ENCODE data around the gene RBM17.
"Not testable (repeated sequence)": the region's sequence is repeated elsewhere in the genome, so short reads cannot be mapped to it uniquely, and the experiment has no call there.

The RBM17 gene, protein sequence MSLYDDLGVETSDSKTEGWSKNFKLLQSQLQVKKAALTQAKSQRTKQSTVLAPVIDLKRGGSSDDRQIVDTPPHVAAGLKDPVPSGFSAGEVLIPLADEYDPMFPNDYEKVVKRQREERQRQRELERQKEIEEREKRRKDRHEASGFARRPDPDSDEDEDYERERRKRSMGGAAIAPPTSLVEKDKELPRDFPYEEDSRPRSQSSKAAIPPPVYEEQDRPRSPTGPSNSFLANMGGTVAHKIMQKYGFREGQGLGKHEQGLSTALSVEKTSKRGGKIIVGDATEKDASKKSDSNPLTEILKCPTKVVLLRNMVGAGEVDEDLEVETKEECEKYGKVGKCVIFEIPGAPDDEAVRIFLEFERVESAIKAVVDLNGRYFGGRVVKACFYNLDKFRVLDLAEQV

DNA sequence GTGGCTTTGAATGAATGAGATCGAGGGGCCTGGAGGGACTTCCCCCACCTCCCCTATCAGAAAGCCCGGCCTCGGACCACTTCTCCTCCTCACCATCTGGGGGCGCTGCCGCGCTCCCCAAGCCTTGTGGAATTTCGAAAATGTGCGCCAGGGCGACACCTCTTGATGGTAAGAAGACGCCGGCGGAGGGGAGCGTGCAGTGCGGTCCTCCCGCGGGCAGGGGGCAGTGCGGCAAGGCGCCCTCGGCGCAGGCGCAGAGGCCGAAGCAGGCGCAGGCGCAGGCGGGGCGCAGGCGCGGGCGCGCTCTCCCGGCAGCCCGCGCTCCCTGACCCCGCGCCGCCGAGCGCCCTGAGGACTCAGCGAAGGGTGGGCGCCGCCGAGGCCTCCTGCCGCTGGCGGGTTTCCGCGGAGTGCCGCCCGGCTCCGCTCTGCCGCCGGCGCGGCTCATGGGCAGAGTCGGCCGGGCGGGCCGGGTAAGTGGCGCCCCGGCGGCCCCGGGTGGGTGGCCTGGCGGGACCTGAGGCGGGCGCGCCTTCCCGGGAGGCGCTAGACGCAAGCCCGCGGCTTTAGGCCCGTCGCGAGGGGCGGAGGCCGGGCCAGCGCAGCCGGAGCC is at the start of gene RBM17:
TSS of gene RBM17 (plus strand) at position 314 of the 613 bp plus-strand sequence. CDS start 8,032 bp downstream, outside the sequence.
- DNase-seq (ENCODE audit: low read depth), result peak; percentile 97

DNA sequence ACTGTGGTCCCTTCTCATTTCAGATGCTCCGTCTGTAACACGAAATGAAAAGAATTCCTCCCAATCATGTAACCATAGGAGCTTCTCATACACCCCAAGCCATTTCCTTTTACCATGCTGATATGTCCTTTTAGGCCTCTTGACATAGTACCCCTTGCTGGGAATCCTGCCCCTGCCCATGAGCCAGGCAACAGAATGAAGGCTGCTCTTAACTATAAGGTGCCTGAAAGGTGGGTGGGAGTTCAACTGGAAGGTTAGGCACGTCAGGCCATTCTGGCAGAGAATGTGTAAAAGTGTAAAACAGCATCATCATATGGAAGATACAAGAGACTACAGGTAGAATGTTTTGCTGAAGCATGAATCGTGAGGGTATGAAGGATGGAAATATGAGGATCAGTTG is 49.1 kb upstream of the RBM17 start:
- no peak for DNase-seq (ENCODE audit: low read depth)

DNA sequence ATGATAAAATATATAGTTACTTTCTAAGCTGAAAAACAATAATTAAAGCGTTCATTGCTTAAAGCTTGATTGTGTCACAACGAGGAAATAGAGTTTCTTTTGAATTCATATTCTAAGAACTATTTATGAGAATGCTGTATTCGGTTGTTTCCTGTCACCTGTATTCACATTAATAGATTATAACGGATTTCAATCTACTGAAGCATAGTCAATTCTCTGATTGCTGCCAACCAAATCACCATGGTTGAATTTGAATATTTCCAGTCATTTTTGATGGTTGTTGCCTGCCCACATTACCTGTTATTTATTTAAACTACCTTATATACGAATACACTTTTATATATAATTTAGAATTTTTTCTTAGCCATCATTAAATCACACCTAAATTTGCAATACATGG is 48.6 kb upstream of the RBM17 start:
- no peak for DNase-seq (ENCODE audit: low read depth)

DNA sequence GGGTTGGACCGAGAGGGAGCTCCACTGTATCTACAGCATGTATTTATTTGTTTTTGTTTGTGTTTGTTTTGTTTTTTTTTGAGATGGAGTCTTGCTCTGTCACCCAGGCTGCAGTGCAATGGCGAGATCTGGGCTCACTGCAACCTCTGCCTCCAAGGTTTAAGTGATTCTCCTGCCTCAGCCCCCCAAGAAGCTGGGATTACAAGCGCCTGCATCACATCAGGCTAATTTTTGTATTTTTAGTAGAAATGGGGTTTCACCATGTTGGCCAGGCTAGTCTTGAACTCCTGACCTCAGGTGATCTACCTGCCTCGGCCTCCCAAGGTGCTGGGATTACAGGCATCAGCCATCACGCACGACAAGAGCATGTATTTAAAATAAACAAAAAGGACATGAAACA is 45.5 kb upstream of the RBM17 start:
- not testable (repeated sequence) for DNase-seq (ENCODE audit: low read depth)

DNA sequence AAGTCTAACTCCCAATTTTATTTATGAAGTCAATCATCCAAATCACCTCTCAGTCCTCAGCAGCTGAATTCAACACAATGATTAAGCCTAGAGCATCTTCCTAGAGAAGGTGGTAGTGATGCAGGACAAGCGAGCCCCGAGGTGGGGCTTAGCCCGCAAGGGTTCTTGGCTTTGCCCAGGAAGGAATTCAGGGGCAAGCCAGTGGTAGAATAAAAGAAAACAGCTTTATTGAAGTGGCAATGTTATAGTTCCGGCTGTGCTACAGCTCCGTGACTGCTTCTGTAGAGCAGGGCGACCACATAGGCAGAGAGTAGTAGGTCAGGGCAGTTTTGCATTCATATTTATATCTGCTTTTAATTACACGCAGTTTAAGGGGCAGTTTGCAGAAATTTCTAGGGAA is 44.8 kb upstream of the RBM17 start:
- no peak for DNase-seq (ENCODE audit: low read depth)

DNA sequence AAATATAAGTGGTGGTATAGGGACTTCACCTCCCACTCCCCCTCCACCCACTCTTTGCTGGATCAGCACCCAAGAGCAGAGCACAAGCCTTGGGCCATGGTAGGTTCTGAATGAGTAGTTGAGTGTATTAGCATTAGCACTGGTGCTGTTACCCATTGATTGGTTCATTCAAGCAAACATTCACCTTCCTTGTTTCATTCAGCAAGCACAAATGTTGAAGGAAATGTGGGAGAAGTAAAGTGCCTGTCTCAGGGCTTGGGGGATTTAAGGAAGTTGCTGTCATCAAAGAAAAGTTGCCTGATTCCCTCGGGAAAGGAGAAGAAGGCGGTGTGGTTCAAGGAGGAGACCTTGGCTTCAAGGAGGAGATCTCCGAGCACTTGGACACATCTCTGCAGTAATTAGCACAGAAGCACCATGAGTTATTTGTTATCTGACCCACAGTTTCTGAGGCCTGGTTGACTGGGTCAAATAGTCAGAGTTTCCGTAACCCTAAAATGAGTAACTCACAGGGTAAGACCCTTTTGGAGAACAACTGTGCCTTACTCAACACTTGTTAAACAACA is 44.0 kb upstream of the RBM17 start:
- no peak for DNase-seq (ENCODE audit: low read depth)

DNA sequence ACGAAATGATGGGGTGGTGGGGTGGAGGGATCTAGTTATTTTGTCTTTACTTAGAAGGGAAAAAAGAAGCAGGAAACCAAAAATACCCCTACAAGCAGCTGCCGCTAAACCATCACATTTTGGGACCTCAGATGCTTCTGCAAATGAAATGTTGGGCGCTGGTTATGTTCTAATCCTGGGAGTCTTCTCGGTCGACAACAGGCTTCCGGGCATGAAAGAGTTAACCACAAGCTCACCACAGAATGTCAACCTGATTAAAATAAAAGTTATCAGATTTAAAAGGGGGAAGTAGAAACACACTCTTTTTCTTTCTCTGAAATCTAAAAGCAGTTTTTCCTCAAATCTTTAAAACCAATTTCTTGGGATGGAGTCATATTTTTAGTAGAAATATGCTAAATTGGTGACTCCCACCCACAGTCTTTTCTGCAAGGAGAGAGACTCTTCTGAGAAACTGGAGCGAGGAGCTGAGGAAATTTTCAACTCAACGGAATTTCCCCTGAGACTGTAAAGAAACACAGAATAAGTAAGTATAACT is 43.5 kb upstream of the RBM17 start:
- DNase-seq (ENCODE audit: low read depth), result no peak

DNA sequence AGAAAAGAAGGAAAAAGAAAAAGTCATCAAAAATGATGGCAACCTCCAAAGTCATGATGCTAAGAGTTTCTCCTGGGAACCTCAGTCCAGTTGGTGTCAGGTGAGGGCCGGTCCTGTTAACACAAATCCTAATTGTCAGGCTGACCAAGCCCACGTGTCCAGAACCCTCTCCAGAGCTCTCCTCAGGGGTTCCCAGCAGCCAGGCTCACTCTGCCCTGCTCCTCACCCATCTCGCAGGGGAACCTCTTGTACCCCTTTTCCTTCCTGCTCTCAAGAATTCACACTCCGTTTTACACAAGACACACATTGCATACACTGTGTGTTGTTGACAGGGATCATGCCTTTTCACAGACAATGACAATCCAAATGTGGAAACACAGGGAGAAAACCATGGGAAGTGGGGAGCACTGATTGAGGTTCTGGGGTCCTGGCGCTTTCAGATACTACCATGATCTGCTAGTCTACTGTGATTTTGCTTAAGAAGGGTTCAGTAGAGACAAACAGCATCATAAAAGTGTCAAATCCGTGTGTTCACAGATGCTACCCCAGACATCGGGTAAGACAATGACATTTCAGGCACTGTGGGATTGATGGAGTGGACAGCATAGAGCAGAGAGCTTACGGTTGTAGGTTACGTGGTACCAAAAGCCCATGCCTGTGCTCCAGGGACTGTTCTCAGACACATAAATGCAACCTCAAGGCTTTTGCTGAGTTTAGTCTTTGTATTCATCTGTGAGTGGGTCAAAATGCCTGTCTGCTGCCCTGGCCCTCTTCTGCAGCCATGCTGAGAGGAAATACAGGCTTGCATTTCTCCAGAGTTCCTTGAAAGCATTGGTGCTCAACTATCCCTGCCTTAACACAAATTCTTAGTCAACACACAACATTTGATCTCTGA is 42.7 kb upstream of the RBM17 start:
- no peak for DNase-seq (ENCODE audit: low read depth)

DNA sequence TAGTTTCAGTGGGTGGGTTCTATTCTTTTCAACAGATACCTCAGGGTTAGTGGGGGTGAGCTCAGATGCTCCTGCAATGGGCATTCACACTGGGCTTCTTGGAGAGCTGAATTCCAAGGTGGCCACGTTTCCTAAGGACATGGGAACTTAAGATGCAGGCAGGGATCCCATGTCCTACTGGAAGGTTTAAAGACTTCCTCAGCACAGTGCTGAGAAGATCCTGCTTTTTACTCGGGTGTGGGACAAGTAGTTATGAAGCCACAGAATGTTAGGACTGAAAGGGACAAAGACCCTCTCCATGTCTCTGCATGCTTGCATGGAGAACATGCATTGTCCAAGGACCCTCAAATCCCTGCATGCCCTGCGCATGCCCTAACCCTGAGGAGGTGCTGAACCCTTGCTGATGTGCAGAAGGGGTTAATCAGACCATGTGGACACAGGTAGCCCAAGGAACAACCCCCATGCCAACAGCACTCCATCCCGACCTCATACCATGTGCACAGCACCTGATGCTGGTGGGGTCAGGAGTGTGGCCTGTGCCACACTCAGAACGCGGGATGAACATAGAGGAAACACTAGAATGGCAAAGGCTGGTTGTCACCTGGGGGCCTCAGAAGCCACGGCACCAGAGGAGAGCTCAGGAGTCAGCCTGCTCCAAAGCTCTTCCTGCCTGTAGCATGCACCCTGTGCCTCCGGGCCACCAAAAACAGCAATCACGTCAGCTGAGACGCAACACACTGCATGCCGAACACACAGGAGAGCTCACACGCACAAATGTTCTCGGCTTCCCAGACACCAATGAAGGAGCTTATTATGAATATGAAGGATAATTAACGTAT is 41.8 kb upstream of the RBM17 start:
- DNase-seq (ENCODE audit: low read depth), result no peak

DNA sequence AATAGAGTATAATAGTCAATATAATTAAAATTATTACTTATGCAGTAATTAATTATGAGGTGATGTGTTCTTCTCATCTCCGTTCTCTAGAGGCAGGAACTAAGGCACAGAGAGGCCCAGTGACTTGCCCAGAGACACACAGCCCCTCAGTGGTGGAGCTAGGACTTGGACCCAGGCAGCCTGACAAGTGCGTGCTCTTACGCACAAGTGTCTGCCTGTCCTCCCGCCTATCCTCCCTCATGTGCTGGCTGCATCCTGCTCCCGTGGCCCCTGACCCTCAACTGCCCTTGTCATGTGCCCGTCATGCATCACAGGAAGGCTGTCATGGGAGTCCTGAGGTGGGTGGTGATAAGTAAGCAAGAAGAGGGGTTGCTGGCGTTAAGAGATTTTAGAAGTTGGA is 41.0 kb upstream of the RBM17 start:
- no peak for DNase-seq (ENCODE audit: low read depth)

DNA sequence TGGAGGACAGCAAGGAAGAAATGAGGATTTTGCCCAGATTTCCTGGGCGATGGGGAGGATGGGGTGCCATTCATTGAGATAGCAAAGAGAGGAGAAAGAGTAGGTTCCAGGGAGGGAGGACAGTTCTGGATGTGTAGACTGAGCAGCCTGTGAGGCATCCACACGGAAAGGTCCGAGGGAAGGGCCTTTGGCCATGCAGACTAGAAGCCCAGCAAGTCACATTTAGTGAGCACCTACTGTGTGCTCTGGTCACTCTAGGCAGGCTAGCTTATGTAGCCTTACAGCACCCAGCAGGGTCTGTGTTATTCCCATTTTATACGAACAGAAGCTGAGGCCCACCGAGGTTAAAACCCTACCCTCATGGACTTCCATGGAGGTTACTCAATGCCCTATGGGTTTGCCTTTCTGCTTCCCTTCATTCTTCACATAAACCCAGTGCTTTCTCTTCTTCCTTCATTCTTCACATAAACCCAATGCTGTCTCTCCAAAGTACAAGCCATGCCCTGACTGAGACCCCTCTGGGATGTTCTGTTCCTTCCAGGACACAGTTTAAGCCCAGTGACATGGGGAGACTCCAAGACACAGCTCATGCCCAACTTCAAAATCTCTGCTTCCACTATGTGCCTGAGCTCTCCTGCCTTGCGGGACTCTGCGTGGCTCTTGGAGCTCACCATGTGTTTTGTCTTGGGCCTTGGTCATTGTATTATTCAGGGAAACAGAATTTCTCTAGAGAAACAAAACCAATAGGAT is 40.4 kb upstream of the RBM17 start:
- DNase-seq (ENCODE audit: low read depth), result no peak

DNA sequence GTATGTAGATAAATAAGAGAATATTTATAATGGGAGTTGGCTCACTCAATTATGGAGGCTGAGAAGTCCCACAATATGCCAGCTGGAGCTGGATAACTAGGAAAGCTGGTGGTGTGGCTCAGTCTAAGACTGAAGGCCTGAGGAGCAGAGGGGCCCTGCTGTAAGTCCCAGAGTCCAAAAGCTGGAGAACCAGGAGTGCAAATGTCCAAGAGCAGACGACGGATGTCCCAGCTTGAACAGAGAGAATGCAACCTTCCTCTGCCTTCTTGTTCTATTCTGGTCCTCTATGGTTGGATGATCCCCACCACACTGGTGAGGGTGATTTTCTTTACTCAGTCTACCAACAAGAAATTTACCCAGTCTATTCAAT is 39.8 kb upstream of the RBM17 start:
- DNase-seq (ENCODE audit: low read depth), result no peak

DNA sequence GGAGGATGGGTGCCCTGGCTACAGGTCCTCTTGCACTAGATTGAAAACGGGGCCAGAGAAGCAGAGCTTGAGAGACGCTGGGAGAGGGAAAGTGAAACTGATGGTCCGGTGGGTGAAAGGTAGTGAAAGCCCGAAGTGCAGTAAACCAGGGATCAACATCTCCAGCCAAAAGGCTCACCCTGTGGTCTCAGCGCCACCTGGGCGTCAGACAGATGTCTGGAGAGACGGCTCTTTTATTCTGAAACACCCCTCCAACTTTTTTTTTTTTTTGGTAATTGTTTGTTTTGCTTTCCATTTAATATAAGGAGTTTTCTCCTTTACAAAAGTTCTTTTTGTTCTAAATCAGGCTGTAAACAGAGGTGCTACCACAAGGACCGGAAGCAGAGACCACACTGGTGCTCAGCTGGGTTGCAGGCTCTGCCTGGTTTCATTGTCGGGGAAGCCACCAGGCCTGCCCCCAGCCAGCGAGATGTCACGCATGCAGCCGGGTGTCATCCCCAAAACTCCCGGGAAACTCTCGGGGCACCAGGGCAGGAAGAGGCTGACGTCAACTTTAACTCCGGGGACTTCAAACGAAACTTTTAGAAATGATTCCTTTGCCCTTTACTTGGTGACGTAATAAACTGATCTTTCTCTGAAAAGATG is 37.9 kb upstream of the RBM17 start:
- DNase-seq (ENCODE audit: low read depth), result peak; percentile 60

DNA sequence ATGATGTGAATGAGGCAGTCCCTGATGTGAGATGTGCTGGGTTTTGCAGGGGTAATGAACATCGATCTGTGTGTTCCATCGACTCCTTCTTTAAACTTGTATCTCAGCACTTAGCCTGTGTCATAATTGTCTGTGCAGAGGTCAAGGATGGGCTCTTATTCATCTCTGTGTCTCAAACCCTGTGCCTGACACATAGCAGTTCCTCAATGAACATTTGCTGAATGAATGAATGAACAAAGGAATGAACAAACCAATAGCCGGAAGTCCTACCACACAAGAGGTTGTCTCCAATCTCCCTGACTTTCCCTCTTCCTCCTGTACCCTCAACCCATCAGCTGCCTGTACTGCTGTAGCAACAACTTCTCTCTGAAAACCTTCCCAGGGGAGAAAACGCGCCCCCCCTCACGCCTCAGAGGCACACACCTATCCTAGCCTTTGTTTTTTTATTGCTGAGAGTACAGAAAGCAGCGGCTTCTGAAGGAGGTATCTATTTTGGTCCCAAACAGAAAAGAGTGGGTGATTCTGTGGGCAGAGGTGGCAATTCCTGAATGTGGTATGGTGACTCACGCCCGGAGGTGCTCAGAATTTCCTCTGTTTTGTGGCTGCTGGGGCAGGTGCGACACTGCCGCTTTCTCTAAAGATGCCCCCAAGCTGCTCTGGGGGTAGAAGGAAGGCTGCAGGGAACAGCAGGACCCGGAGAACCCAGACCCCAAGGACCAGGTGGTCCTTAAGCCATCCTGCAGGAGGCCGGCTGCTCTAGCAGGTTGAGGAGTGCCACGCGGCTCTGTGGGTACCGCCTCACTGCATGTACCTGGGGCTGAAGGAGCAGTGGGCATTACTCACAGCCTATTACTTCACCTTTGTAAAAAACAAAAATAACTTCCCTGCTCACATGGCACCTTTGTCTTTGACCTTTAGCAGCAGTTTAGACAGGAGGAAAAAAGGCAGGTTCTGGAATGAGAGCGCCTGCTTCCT is 36.3 kb upstream of the RBM17 start:
- no peak for DNase-seq (ENCODE audit: low read depth)

DNA sequence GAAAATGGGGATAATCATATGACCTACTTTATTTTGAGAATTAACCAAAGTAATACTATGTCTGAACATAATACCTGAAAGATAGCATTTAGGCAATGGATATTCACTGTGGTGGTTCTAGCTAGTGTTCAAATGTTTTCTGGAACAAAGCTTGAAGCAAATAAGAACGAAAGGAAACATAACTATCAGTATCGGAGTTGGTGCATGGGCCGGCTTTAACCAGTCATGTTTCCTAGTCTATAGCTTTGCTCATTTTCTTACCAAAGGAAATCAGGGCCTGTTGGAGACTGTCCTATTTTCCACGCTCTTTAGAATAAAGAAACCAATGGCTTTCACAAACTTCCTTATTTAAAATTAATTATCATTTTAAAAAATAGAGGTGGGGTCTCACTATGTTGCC is 35.5 kb upstream of the RBM17 start:
- no peak for DNase-seq (ENCODE audit: low read depth)

DNA sequence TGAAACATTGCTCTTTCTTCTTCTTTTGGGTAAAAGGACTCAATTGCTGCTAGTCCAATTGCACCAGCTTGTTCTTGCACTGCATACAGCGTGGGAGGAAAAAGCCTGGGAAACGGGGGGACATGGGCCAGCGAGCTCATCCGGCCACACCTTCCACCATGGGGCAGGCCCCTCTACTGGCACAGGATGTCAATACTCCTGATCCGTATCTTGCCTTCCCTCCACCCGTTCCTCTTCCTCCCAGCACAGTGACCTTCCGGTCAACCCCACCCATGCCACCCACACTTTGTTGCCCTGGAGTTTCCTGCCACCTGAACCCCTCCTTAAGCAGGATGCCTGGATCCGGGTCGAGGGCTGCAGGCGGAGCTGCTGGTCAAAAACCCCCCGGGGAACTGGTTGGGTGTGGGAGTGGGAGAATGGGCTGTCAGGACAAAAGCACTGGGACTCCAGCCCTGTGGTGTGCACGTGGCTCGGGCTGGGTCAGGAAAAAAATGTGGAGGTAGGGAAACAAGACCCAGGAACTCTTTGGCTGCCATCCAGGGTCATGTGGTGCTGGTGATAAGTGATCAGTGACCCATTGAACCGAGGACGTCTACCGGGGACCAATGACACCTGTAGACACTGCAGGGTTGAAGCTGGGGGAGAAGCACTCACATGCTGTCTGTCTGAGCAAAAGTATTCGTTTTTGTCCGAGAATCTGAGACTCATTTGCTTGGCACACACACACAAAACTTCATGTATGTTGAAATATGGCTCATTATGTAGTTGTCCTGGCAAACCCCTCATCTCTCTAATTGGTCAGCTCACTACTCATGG is 34.8 kb upstream of the RBM17 start:
- DNase-seq (ENCODE audit: low read depth), result no peak

DNA sequence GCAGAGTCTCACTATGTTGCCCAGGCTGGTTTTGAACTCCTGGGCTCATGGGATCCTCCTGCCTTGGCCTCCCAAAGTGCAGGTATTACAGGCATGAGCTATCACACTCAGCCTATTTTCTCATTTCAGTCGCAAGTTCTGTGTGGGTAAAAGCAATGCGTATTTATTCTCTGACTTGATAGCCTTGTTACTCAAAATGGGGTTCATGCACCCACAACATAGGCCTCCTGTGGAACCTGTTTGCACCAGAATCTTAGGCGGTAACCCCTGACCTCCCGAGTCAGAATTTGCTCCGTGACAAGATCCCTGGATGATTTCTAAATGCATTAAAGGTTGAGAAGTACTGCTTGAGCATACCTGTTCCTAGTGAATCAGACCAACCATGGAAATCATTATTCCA is 34.0 kb upstream of the RBM17 start:
- no peak for DNase-seq (ENCODE audit: low read depth)

DNA sequence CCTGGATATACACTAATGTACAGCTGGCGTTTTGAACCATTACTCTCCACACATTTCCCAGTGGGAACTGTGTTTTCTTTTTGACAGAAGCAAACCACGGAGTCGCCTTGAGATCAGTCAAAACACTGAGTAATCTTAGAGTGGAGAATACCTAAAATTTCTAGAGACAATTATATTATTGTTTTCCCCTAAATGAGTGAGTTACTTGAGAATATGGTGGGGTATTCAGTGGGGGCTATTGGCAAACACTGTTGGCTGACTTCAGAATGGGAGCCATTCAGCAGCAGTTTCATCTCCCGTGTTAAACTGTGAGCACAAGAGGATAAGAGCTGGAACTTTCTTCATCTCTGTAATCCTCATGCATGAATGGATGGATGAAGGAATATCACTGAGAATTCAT is 32.9 kb upstream of the RBM17 start:
- no peak for DNase-seq (ENCODE audit: low read depth)
